Stimulated activated naive CD8-positive, alpha-beta T cell treated with anti-CD3 and anti-CD28 coated beads, Interleukin-15, Interleukin-2, amounts not matched to agents 100 ng/mL and 50 ng/mL, for 24 hours (primary cell): ENCODE results near the gene C3orf38.
A peak's percentile ranks its signal among the peaks of the same experiment; 100 is the strongest.

Source experiments
- H3K27ac Mint-ChIP-seq: one replicate; pipeline ENCODE4 v1.8.0; 2021; ENCODE audit warnings: mild to moderate bottlenecking, mixed read lengths
- H3K27me3 Mint-ChIP-seq: one replicate; pipeline ENCODE4 v1.8.0; 2021; ENCODE audit warnings: mixed read lengths
- H3K36me3 Mint-ChIP-seq: one replicate; pipeline ENCODE4 v1.8.0; 2021; ENCODE audit warnings: low read depth, mixed read lengths
- H3K4me1 Mint-ChIP-seq: one replicate; pipeline ENCODE4 v1.8.0; 2021; ENCODE audit warnings: low read depth, mixed read lengths
- H3K4me3 Mint-ChIP-seq: one replicate; pipeline ENCODE4 v1.8.0; 2021; ENCODE audit warnings: mild to moderate bottlenecking, mixed read lengths
- H3K9me3 Mint-ChIP-seq: one replicate; pipeline ENCODE4 v1.8.0; 2021; ENCODE audit warnings: mixed read lengths

C3orf38 gene

DNA sequence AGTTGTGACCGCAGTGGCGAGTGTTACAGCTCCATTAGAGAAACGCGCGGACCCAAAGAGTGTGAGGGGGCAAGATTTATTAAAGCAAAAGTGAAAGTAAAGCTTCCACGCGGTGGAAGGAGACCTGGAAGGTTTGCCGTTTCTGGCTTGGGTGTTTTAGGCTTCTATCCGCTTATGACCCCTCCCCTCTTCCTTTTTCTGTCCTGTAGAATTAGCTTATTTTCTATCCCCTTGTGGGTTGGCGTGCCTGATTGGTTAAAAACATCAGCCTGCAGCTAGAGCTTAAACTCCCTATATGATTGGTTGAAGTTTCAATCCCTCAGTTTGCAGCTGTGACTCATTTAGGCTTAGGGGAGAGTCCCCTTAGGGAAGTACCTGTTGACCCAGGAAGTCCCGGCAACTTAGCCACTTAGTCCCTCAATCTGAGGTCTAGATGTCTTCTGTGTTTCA lies 39.6 kb downstream of the C3orf38 start:
- H3K27ac Mint-ChIP-seq = peak overlapping the region; percentile 7
- no peak overlapping the region for H3K4me3 Mint-ChIP-seq
- H3K9me3 Mint-ChIP-seq = peaks cover 11% of the 10 kb centered on the region
- H3K27me3 Mint-ChIP-seq = no peaks in the 10 kb centered on the region
- no peaks in the 10 kb centered on the region for H3K36me3 Mint-ChIP-seq
- peaks cover 7% of the 10 kb centered on the region for H3K4me1 Mint-ChIP-seq

DNA sequence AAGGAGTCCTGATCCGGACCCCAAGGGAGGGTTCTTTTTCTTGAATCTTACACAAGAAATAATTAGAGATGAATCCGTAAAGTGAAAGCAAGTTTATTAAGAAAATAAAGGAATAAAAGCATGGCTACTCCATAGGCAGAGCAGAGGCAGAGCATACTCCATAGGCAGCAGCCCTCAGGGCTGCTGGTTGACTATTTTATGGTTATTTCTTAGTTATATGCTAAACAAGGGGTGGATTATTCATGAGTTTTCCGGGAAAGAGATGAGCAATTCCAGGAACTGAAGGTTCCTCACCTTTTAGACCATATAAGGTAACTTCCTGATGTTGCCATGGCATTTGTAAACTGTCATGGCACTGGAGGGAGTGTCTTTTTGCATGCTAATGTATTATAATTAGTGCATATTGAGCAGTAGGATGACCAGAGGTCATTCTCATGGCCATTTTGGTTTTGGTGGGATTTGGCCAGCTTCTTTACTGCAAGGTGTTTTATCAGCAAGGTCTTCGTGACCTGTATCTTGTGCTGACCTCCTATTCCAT lies 42.2 kb downstream of the C3orf38 start:
- Mint-ChIP-seq H3K27ac (no peak overlapping the region), H3K4me1 (peaks cover 13% of the 10 kb centered on the region), H3K9me3 (peaks cover 5% of the 10 kb centered on the region), H3K27me3 (no peaks in the 10 kb centered on the region), H3K36me3 (no peaks in the 10 kb centered on the region), H3K4me3 (no peak overlapping the region)

DNA sequence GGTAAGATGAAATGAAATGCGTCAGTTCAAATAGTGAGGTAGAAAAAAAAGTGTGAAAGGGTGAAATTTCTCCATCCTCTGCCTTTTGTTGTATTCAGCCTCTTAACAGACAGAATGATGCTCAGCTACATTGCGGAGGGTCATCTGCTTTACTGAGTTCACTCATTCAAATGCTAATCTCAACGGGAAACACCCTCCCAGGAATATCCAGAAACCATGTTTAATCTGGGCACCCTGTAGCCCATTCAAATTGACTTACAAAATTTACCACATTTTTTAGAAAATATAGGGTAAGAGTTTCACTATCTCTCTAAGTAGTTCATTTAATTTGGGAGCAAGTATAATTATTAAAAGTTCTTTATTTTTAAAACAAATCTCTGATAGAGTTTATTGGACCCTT lies 42.9 kb downstream of the C3orf38 start:
- Mint-ChIP-seq H3K27me3 (no peaks in the 10 kb centered on the region), H3K4me1 (peaks cover 13% of the 10 kb centered on the region), H3K4me3 (no peak overlapping the region), H3K9me3 (peaks cover 5% of the 10 kb centered on the region), H3K36me3 (no peaks in the 10 kb centered on the region), H3K27ac (no peak overlapping the region)

DNA sequence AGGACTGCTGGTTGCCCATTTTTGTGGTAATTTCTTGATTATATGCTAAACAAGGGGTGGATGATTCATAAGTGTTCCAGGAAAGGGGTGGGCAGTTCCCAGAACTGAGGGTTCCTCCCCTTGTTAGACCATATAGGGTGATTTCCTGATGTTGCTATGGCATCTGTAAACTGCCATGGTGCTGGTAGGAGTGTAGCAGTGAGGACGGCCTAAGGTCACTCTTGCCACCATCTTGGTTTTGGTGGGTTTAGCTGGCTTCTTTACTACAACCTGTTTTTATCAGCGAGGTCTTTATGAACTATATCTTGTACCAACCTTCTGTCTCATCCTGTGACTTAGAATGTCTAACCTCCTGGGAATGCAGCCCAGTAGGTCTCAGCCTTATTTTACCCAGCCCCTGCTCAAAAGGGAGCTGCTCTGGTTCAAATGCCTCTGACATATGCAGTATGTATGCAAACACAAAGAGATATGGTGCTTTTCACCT lies 46.2 kb downstream of the C3orf38 start:
- Mint-ChIP-seq H3K4me1 (peaks cover 6% of the 10 kb centered on the region), H3K9me3 (no peaks in the 10 kb centered on the region), H3K36me3 (no peaks in the 10 kb centered on the region), H3K27me3 (no peaks in the 10 kb centered on the region), H3K4me3 (no peak overlapping the region), H3K27ac (peak overlapping the region; percentile 40)

DNA sequence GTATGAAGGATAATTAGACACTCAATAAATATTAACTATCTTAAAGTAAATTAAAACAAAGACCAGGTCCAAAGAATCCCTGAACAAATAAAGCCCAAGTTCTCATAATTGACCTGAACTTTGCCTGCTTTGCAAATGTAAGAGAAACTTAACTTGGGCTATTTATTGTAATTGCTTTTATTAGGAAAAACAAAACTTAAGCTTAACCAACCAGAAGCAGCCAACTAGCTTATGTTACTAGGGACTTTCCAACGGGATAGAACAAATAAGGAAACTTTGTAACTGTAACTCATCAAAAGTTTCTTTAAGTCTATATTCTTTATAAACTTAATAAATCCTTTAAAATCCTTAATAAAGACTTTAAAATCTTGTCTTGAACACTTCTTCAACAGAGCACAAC lies 48.4 kb downstream of the C3orf38 start:
- Mint-ChIP-seq H3K9me3 (no peaks in the 10 kb centered on the region), H3K36me3 (no peaks in the 10 kb centered on the region), H3K4me1 (peaks cover 6% of the 10 kb centered on the region), H3K27me3 (peaks cover 5% of the 10 kb centered on the region), H3K4me3 (no peak overlapping the region), H3K27ac (no peak overlapping the region)

DNA sequence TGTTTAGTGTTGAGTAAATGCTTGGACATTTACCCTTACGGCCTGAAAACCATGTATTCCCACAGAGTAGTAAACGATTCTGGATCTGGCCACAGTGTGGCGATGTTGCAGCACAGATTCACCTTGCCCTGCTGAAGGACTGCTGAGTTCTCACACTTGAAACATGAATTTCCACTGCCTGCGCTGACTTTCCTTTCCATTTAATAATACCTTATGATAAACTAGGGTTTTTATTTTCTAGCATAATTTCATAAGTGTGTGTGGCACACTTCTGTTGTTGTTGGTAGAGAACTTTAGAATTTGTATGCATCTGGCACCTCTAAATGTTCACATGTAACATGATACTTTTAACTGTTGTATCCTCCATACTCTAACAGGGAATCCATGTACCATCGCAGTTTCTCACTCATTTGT lies 53.9 kb downstream of the C3orf38 start:
- Mint-ChIP-seq H3K4me3 (no peak overlapping the region), H3K27ac (no peak overlapping the region), H3K9me3 (no peaks in the 10 kb centered on the region), H3K36me3 (no peaks in the 10 kb centered on the region), H3K27me3 (peaks cover 5% of the 10 kb centered on the region), H3K4me1 (no peaks in the 10 kb centered on the region)
